Keratinocyte (primary cell): Measurements from ENCODE around the gene EIF3D.

Source experiments
- EZH2 ChIP-seq: IDR thresholded peaks from one replicate; pipeline ENCODE4 v1.6.1; 2012; ENCODE audit warnings: inconsistent platforms, mild to moderate bottlenecking, low read length, moderate library complexity
- TF ChIP-seq, protein P1 (sequence below), 3 experiments: IDR thresholded peaks in 1 of 3; conservative IDR thresholded peaks in 1 of 3; optimal IDR thresholded peaks in 1 of 3; 2 replicates in 2 of 3; 3 replicates in 1 of 3; pipeline versions ENCODE3 to v1.5.1; 2011; ENCODE audit warnings: low read length in 3 of 3, mild to moderate bottlenecking in 3 of 3, moderate library complexity in 2 of 3, control low read depth in 1 of 3, inconsistent platforms in 1 of 3; ENCODE audit not compliant: insufficient read depth in 2 of 3; ENCODE audit errors: extremely low read depth in 1 of 3

DNA sequence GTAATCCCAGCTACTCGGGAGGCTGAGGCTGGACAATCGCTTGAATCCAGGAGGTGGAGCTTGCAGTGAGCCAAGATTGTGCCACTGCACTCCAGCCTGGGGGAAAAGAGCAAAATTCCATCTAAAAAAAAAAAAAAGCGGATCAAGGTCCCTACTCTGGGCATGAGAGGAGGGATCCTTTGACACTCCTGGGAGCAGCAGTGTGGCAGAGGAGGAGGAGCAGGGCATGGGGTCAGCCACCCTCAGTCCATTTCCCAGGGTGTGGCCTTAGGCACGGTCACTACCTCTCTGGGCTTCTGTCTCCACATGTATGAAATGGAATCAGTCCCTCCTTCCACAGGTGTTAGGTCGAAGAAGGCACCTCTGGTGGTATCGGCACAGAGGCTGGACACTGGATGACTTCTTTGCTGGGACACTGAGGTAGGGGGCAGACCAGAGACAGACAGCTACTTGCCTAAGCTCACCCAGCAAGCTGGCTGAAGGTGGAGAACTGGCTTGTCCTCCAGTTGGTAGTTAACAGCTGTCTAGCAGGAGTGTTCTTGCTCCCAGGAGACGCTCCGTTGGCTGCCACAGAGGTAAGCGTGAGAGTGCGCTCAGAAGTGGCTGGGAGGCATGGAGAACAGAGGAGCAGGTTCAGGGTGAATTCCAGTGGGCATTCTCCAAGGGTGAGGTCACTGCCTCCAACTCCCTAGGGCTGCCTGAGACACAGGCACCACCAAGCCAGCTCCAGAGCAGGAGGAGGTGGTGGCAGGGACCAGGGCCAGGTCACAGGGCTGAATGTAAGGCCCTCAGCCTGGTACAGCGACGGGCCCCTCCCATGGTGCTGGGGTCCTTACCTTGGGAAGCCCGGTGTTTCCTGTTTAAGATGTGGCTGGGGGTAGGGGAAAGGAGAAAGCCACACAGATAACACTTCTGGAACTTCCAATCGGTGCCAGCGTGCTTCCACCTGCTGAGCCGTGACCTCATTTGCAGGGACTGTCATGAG lies 67.0 kb downstream of the EIF3D start:
- TF ChIP-seq, protein P1, sequence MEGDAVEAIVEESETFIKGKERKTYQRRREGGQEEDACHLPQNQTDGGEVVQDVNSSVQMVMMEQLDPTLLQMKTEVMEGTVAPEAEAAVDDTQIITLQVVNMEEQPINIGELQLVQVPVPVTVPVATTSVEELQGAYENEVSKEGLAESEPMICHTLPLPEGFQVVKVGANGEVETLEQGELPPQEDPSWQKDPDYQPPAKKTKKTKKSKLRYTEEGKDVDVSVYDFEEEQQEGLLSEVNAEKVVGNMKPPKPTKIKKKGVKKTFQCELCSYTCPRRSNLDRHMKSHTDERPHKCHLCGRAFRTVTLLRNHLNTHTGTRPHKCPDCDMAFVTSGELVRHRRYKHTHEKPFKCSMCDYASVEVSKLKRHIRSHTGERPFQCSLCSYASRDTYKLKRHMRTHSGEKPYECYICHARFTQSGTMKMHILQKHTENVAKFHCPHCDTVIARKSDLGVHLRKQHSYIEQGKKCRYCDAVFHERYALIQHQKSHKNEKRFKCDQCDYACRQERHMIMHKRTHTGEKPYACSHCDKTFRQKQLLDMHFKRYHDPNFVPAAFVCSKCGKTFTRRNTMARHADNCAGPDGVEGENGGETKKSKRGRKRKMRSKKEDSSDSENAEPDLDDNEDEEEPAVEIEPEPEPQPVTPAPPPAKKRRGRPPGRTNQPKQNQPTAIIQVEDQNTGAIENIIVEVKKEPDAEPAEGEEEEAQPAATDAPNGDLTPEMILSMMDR (optimal IDR thresholded peaks at IDR 0.05 in 1 of 3, IDR thresholded peaks at IDR 0.05 in 1 of 3, conservative IDR thresholded peaks at IDR 0.05 in 1 of 3; ENCODE audit: extremely low read depth in 1 of 3, insufficient read depth in 2 of 3, low read length in 3 of 3) = no peak
- no peak for TF ChIP-seq EZH2
